PC-3 (cell line): ENCODE measurements around the gene JCAD. TPM values are rescaled to one million over a fixed set of nuclear protein-coding genes. Genes with fewer than 3 reads are reported as not detected.
A peak's percentile ranks its signal among the peaks of the same experiment; 100 is the strongest.

Source experiments
- ATAC-seq: fragments of 200-7000 bp; cut with Tn5 transposase; 2 replicates; pipeline ENCODE4 v1.9.1; 2020; ENCODE audit warnings: mild to moderate bottlenecking, moderate library complexity
- BruUV-seq: library from RNA; stranded (reverse); fragments of 400-500 nt; replicated peaks from 2 replicates; lab custom pipeline; 2021; lab: Mats Ljungman, UMichigan
- CTCF ChIA-PET: fragments of 300-600 bp; sonication (Branson Sonifier 250); formaldehyde crosslinking; loops from one replicate; lab custom pipeline; 2022; ENCODE audit warnings: antibody characterized with exemption; lab: Charles Lee
- POLR2A ChIA-PET: fragments of 300-600 bp; sonication (Branson Sonifier 250); formaldehyde crosslinking; loops from one replicate; lab custom pipeline; 2022; ENCODE audit warnings: antibody characterized with exemption; ENCODE audit not compliant: unreplicated experiment; lab: Charles Lee
- DNase-seq: peaks from one replicate; pipeline ENCODE4 v3.0.0-alpha.2; 2015
- H2AFZ ChIP-seq: fragments of 300-600 bp; sonication (generic); 2 replicates; pipeline ENCODE4 v1.6.0; 2016; ENCODE audit warnings: antibody characterized with exemption, low read length
- H3F3A ChIP-seq: fragments of 300-600 bp; sonication (generic); one replicate; pipeline ENCODE4 v1.6.0; 2017; ENCODE audit warnings: antibody characterized with exemption, low read length, control low read depth, mild to moderate bottlenecking; ENCODE audit not compliant: unreplicated experiment
- H3K27ac ChIP-seq: fragments of 300-600 bp; sonication (generic); 2 replicates; pipeline ENCODE4 v1.5.1; 2016; ENCODE audit warnings: mild to moderate bottlenecking, low read length
- H3K27me3 ChIP-seq: fragments of 300-600 bp; sonication (generic); 2 replicates; pipeline ENCODE4 v1.6.1; 2016; ENCODE audit warnings: low read length, mixed read lengths
- H3K36me3 ChIP-seq: fragments of 300-600 bp; sonication (generic); 2 replicates; pipeline ENCODE4 v1.6.1; 2016; ENCODE audit warnings: low read depth, mixed run types, low read length, mixed read lengths
- H3K4me1 ChIP-seq: fragments of 300-600 bp; sonication (generic); 2 replicates; pipeline ENCODE4 v1.5.1; 2016; ENCODE audit warnings: low read length; ENCODE audit not compliant: insufficient read depth
- H3K4me2 ChIP-seq: fragments of 300-600 bp; sonication (generic); 2 replicates; pipeline ENCODE4 v1.6.0; 2016; ENCODE audit warnings: low read length
- H3K4me3 ChIP-seq: fragments of 300-600 bp; sonication (generic); 2 replicates; pipeline ENCODE4 v1.5.1; 2016; ENCODE audit warnings: mild to moderate bottlenecking, low read length, mixed read lengths
- H3K79me2 ChIP-seq: fragments of 300-600 bp; sonication (generic); 2 replicates; pipeline ENCODE4 v1.6.1; 2017; ENCODE audit warnings: low read length, mixed read lengths
- H3K9ac ChIP-seq: fragments of 300-600 bp; sonication (generic); 2 replicates; pipeline ENCODE4 v1.6.0; 2016; ENCODE audit warnings: mild to moderate bottlenecking, low read length
- H3K9me2 ChIP-seq: fragments of 300-600 bp; sonication (generic); replicated peaks from 2 replicates; pipeline ENCODE4 v1.6.1; 2016; ENCODE audit warnings: mixed run types, low read length, mixed read lengths
- H3K9me3 ChIP-seq: fragments of 300-600 bp; sonication (generic); 2 replicates; pipeline ENCODE4 v1.6.1; 2016; ENCODE audit warnings: low read length, mixed read lengths
- H4K20me1 ChIP-seq: fragments of 300-600 bp; sonication (generic); 2 replicates; pipeline ENCODE4 v1.6.1; 2016; ENCODE audit warnings: low read length, mixed read lengths
- CTCF ChIP-seq: fragments of 300-600 bp; sonication (generic); conservative IDR thresholded peaks from 2 replicates; pipeline ENCODE4 v1.5.1; 2017; ENCODE audit warnings: antibody characterized with exemption, low read depth, mild to moderate bottlenecking, low read length
- EZH2 ChIP-seq: fragments of 300-600 bp; sonication (generic); IDR thresholded peaks from one replicate; pipeline ENCODE4 v1.6.1; 2017; ENCODE audit warnings: antibody characterized with exemption, mild to moderate bottlenecking, low read length; ENCODE audit not compliant: unreplicated experiment
- EZH2phosphoT487 ChIP-seq: fragments of 300-600 bp; sonication (generic); IDR thresholded peaks from 2 replicates; pipeline ENCODE4 v1.6.1; 2018; ENCODE audit warnings: mild to moderate bottlenecking, antibody characterized with exemption, low read length, borderline replicate concordance
- intact Hi-C: fragments of 100-400 bp; cut with micrococcal nuclease; formaldehyde crosslinking; loops from 2 replicates; pipeline ENCODE4 v1.9.0; 2023
- total RNA-seq: library from RNA; depleted of rRNA; stranded (reverse); fragments of >200 nt; gene quantifications from 2 replicates; pipeline ENCODE4 v1.2.3, GENCODE V29; 2014

Gene JCAD
- total RNA-seq, 1 experiment from 2014 or later = 5.0 TPM

GRCh38 chr10:29998142-29998808, 61.1 kb downstream of the JCAD start:
- POLR2A ChIA-PET = no interaction called here
- no peak overlapping the region for H3K4me3 ChIP-seq

GRCh38 chr10:29994811-29995210, 64.6 kb downstream of the JCAD start:
- intact Hi-C loops = no loop called here
- no peak overlapping the region for H3K4me2 ChIP-seq
- ATAC-seq (no peak), DNase-seq (no peak)
- no peaks in the 10 kb centered on the region for H3F3A ChIP-seq
- CTCF ChIA-PET = no interaction called here
- no peak overlapping the region for H3K9ac ChIP-seq
- TF ChIP-seq EZH2phosphoT487 (no peak), EZH2 (no peak), CTCF (no peak)
- H3K27me3 ChIP-seq = no peaks in the 10 kb centered on the region
- no peaks in the 10 kb centered on the region for H3K36me3 ChIP-seq
- H3K27ac ChIP-seq = no peak overlapping the region
- no peaks in the 10 kb centered on the region for H4K20me1 ChIP-seq
- no TSS peak for BruUV-seq
- no peaks in the 10 kb centered on the region for H3K9me2 ChIP-seq
- no peaks in the 10 kb centered on the region for H3K79me2 ChIP-seq
- POLR2A ChIA-PET = no interaction called here
- no peaks in the 10 kb centered on the region for H3K9me3 ChIP-seq
- H3K4me3 ChIP-seq = no peak overlapping the region
- no peak overlapping the region for H2AFZ ChIP-seq
- no peaks in the 10 kb centered on the region for H3K4me1 ChIP-seq

More at GRCh38 chr10:29998142-29998808, 61.1 kb downstream of the JCAD start:
- ATAC-seq (peak; percentile 77), DNase-seq (peak; percentile 83)
- no peaks in the 10 kb centered on the region for H3K9me2 ChIP-seq
- no TSS peak for BruUV-seq
- H3K27ac ChIP-seq = no peak overlapping the region
- no peaks in the 10 kb centered on the region for H3K36me3 ChIP-seq
- no peak overlapping the region for H3K9ac ChIP-seq
- CTCF ChIA-PET = interaction anchor here (0.5 to 1.4 kb wide), 6 partner anchors 94 to 593 kb away, joined by 3 to 15 read pairs (median 3); no protein-coding TSS in a partner anchor
- H3K4me1 ChIP-seq = peaks cover 7% of the 10 kb centered on the region
- TF ChIP-seq EZH2 (no peak), CTCF (peak; percentile 97)
- H3K4me2 ChIP-seq = no peak overlapping the region
- intact Hi-C loops = loop anchor here (1.0 kb wide), 1 partner anchor 243 kb away; no protein-coding TSS in a partner anchor
- no peaks in the 10 kb centered on the region for H3K27me3 ChIP-seq
- H3K79me2 ChIP-seq = no peaks in the 10 kb centered on the region
- no peaks in the 10 kb centered on the region for H3F3A ChIP-seq
- no peaks in the 10 kb centered on the region for H4K20me1 ChIP-seq
- H3K9me3 ChIP-seq = no peaks in the 10 kb centered on the region
- H2AFZ ChIP-seq = no peak overlapping the region

- Histone ChIP-seq H3F3A (no peaks in the 10 kb centered on the region), H3K4me2 (no peak overlapping the region), H3K9me3 (no peaks in the 10 kb centered on the region), H3K27ac (no peak overlapping the region), H3K27me3 (no peaks in the 10 kb centered on the region), H3K36me3 (no peaks in the 10 kb centered on the region), H2AFZ (no peak overlapping the region), H3K9ac (no peak overlapping the region), H3K4me1 (no peaks in the 10 kb centered on the region), H4K20me1 (no peaks in the 10 kb centered on the region), H3K4me3 (no peak overlapping the region), H3K9me2 (no peaks in the 10 kb centered on the region), H3K79me2 (no peaks in the 10 kb centered on the region)
- ChIA-PET POLR2A (no interaction called here), CTCF (no interaction called here)
- intact Hi-C loops = no loop called here
- TF ChIP-seq CTCF (no peak), EZH2 (no peak), EZH2phosphoT487 (no peak)
- DNase-seq (no peak), ATAC-seq (no peak)
- BruUV-seq = no TSS peak
Measured at GRCh38 chr10:29993319-29993915, 66.0 kb downstream of the JCAD start.
